ENCODE data around the gene BRINP2. TPM values are rescaled to one million over a fixed set of nuclear protein-coding genes. Genes with fewer than 3 reads are reported as not detected.

The BRINP2 gene
- total RNA-seq, 1 experiment from 2014 or later = not detected

DNA sequence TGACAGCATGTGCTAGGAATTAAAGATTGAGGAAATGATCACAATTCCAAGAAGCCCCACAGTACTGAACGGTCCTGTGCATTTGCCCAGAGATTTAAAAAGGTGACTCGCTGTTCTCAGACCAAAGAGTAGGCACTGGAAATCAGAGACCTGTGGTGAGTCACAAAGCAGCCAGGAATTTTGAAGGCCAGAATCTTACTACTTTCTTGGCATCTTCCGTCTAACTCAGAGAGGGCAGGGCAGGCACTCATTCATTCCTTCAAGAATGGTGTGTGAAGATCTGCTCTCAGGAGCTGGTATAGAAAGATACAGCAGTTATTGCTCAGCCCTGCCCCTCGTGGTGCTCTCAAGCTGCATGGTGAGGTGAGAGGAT, 57.9 kb downstream of the BRINP2 start:
- H3K27ac Mint-ChIP-seq (ENCODE audit: low read depth, unreplicated experiment) = no peak overlapping the region
- peaks cover 9% of the 10 kb centered on the region for H3K4me1 Mint-ChIP-seq (ENCODE audit: insufficient read depth, unreplicated experiment)
- POLR2A ChIA-PET = no interaction called here
- no TSS peak for BruUV-seq (replicated peaks)
- H3K9me3 Mint-ChIP-seq (ENCODE audit: unreplicated experiment) = no peaks in the 10 kb centered on the region
- TF ChIP-seq, protein P1, sequence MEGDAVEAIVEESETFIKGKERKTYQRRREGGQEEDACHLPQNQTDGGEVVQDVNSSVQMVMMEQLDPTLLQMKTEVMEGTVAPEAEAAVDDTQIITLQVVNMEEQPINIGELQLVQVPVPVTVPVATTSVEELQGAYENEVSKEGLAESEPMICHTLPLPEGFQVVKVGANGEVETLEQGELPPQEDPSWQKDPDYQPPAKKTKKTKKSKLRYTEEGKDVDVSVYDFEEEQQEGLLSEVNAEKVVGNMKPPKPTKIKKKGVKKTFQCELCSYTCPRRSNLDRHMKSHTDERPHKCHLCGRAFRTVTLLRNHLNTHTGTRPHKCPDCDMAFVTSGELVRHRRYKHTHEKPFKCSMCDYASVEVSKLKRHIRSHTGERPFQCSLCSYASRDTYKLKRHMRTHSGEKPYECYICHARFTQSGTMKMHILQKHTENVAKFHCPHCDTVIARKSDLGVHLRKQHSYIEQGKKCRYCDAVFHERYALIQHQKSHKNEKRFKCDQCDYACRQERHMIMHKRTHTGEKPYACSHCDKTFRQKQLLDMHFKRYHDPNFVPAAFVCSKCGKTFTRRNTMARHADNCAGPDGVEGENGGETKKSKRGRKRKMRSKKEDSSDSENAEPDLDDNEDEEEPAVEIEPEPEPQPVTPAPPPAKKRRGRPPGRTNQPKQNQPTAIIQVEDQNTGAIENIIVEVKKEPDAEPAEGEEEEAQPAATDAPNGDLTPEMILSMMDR (IDR thresholded peaks at IDR 0.05; ENCODE audit: unreplicated experiment) = no peak
- no peaks in the 10 kb centered on the region for H3K36me3 Mint-ChIP-seq (ENCODE audit: insufficient read depth, unreplicated experiment)
- DNase-seq (ENCODE audit: unreplicated experiment) = peak; percentile 46
- H3K27me3 Mint-ChIP-seq (ENCODE audit: insufficient read depth, unreplicated experiment) = no peaks in the 10 kb centered on the region
- CTCF ChIA-PET = interaction anchor here (0.6 to 1.2 kb wide), 3 partner anchors 11 to 331 kb away, joined by 3 read pairs; no protein-coding TSS in a partner anchor
- intact Hi-C loops (cut with micrococcal nuclease) = no loop called here
- H3K4me3 Mint-ChIP-seq (ENCODE audit: unreplicated experiment) = no peak overlapping the region

DNA sequence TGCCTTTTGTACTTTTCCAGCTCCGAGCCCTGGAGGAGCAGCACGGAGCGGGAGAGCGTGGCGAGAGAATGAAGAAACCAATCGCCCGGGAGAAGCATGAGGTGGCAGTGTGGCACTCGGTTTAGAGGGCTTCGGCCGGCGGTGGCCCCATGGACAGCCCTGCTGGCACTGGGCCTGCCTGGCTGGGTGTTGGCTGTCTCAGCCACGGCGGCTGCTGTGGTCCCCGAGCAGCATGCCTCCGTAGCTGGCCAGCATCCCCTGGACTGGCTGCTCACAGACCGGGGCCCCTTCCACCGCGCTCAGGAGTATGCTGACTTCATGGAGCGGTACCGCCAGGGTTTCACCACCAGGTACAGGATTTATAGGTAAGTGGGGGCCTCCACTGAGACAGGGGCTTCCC, 59.0 kb downstream of the BRINP2 start:
- no peak for DNase-seq (ENCODE audit: unreplicated experiment)
- BruUV-seq (replicated peaks) = no TSS peak
- intact Hi-C loops (cut with micrococcal nuclease) = no loop called here
- Mint-ChIP-seq H3K9me3 (ENCODE audit: unreplicated experiment) (no peaks in the 10 kb centered on the region), H3K27ac (ENCODE audit: low read depth, unreplicated experiment) (no peak overlapping the region), H3K4me1 (ENCODE audit: insufficient read depth, unreplicated experiment) (peaks cover 9% of the 10 kb centered on the region), H3K27me3 (ENCODE audit: insufficient read depth, unreplicated experiment) (no peaks in the 10 kb centered on the region), H3K36me3 (ENCODE audit: insufficient read depth, unreplicated experiment) (no peaks in the 10 kb centered on the region), H3K4me3 (ENCODE audit: unreplicated experiment) (no peak overlapping the region)
- ChIA-PET CTCF (interaction anchor here (0.6 to 1.3 kb wide), 5 partner anchors 12 to 333 kb away, joined by 3 to 5 read pairs (median 3); no protein-coding TSS in a partner anchor), POLR2A (no interaction called here)
- TF ChIP-seq, protein P1 (IDR thresholded peaks at IDR 0.05; ENCODE audit: unreplicated experiment) = no peak

DNA sequence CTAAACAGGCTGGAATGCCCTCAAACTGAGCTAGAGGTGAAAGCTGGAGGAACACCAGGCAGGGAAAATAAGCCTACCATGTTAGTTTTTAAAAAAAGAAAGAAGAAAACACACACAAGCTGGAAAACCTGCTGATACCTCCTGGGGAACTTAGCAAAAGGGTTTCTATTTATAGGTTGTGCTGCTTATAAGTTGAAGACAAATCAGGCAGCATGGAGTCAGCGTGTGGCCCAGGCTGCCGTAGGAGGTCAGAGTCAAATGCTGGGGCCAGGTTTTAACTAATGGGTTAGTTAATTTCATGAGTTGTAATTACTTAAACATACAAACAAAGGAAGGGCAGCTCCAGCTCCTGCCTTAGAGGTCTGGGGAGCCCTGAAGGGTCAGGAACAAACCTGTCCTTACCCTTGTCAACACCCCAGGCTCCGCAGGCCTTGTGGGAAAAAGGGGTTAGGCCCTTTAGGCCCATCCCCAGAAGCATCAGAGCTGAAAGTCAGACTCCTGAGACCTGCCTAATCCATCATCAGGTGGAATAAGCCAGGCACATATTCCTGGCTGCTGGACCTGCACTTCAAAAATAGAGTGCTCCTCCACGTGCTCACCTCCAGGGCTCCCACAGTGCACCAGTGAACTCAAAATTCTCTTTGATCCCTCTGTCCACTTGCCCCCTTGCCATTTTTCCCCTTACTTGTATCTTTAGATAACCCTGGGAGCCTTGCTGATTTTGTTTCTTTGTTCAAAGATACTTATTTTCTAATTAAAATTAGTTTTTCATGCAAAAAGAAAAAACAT, 59.7 kb downstream of the BRINP2 start:
- Mint-ChIP-seq H3K4me1 (ENCODE audit: insufficient read depth, unreplicated experiment) (peaks cover 9% of the 10 kb centered on the region), H3K9me3 (ENCODE audit: unreplicated experiment) (no peaks in the 10 kb centered on the region), H3K27ac (ENCODE audit: low read depth, unreplicated experiment) (no peak overlapping the region), H3K4me3 (ENCODE audit: unreplicated experiment) (no peak overlapping the region), H3K36me3 (ENCODE audit: insufficient read depth, unreplicated experiment) (no peaks in the 10 kb centered on the region), H3K27me3 (ENCODE audit: insufficient read depth, unreplicated experiment) (no peaks in the 10 kb centered on the region)
- TF ChIP-seq, protein P1 (IDR thresholded peaks at IDR 0.05; ENCODE audit: unreplicated experiment) = no peak
- intact Hi-C loops (cut with micrococcal nuclease) = no loop called here
- no TSS peak for BruUV-seq (replicated peaks)
- ChIA-PET POLR2A (no interaction called here), CTCF (interaction anchor here (0.6 to 1.3 kb wide), 4 partner anchors 21 to 334 kb away, joined by 3 to 5 read pairs (median 4); no protein-coding TSS in a partner anchor)
- no peak for DNase-seq (ENCODE audit: unreplicated experiment)

- intact Hi-C loops (cut with micrococcal nuclease) = no loop called here
- CTCF ChIA-PET = interaction anchor here (1.2 to 1.6 kb wide), 3 partner anchors 11 to 337 kb away, joined by 3 to 6 read pairs (median 5); no protein-coding TSS in a partner anchor
- no TSS peak for BruUV-seq (replicated peaks)
- no peaks in the 10 kb centered on the region for H3K36me3 Mint-ChIP-seq (ENCODE audit: insufficient read depth, unreplicated experiment)
- TF ChIP-seq, protein P1 (IDR thresholded peaks at IDR 0.05; ENCODE audit: unreplicated experiment) = no peak
- no peak overlapping the region for H3K4me3 Mint-ChIP-seq (ENCODE audit: unreplicated experiment)
- POLR2A ChIA-PET = interaction anchor here (0.5 kb wide), 1 partner anchor 8 kb away, joined by 3 read pairs; no protein-coding TSS in a partner anchor
- DNase-seq (ENCODE audit: unreplicated experiment) = no peak
- no peak overlapping the region for H3K27ac Mint-ChIP-seq (ENCODE audit: low read depth, unreplicated experiment)
- H3K27me3 Mint-ChIP-seq (ENCODE audit: insufficient read depth, unreplicated experiment) = no peaks in the 10 kb centered on the region
- no peaks in the 10 kb centered on the region for H3K9me3 Mint-ChIP-seq (ENCODE audit: unreplicated experiment)
- H3K4me1 Mint-ChIP-seq (ENCODE audit: insufficient read depth, unreplicated experiment) = no peaks in the 10 kb centered on the region
These were observed 64.6 kb downstream of the BRINP2 start for GRCh38 chr1:177235350-177235749.

Data from MCF 10A (cell line).